Endodermal cell (in vitro differentiated cells): ENCODE results near the gene HEY2. TPM values are rescaled to one million over a fixed set of nuclear protein-coding genes. Genes with fewer than 3 reads are reported as not detected.

Source experiments
- DNase-seq: peaks from one replicate; pipeline ENCODE4 v3.0.0-alpha.2; 2017
- H3K27ac ChIP-seq: 2 replicates; pipeline ENCODE4 v1.5.1; 2013; ENCODE audit warnings: mild to moderate bottlenecking, low read depth, low read length, moderate library complexity
- H3K27me3 ChIP-seq: 2 replicates; pipeline ENCODE4 v1.6.1; 2013; ENCODE audit warnings: mild to moderate bottlenecking, low read length, moderate library complexity; ENCODE audit not compliant: insufficient read depth, control insufficient read depth, poor library complexity, severe bottlenecking
- H3K36me3 ChIP-seq: 2 replicates; pipeline ENCODE4 v1.7.0; 2013; ENCODE audit warnings: mild to moderate bottlenecking, low read length, moderate library complexity; ENCODE audit not compliant: control insufficient read depth, insufficient read depth
- H3K4me1 ChIP-seq: one replicate; pipeline ENCODE4 v1.7.0; 2013; ENCODE audit warnings: low read length; ENCODE audit not compliant: control insufficient read depth, insufficient read depth
- H3K4me3 ChIP-seq: 2 replicates; pipeline ENCODE4 v1.5.1; 2013; ENCODE audit warnings: mild to moderate bottlenecking, low read length, moderate library complexity
- H3K9ac ChIP-seq: 2 replicates; pipeline ENCODE4 v1.6.1; 2013; ENCODE audit warnings: mild to moderate bottlenecking, low read length, moderate library complexity; ENCODE audit not compliant: poor library complexity, severe bottlenecking; ENCODE audit errors: extremely low read depth
- H3K9me3 ChIP-seq: 2 replicates; pipeline ENCODE4 v1.6.1; 2013; ENCODE audit warnings: mild to moderate bottlenecking, low read length, moderate library complexity; ENCODE audit not compliant: control insufficient read depth
- H3K27ac Mint-ChIP-seq: 2 replicates; pipeline ENCODE4 v1.8.0; 2020; ENCODE audit warnings: mixed read lengths
- H3K27me3 Mint-ChIP-seq: 2 replicates; pipeline ENCODE4 v1.8.0; 2021; ENCODE audit warnings: mild to moderate bottlenecking, mixed read lengths; ENCODE audit not compliant: insufficient read depth
- H3K36me3 Mint-ChIP-seq: 2 replicates; pipeline ENCODE4 v1.8.0; 2020; ENCODE audit warnings: low read depth, mixed read lengths
- H3K4me1 Mint-ChIP-seq: 2 replicates; pipeline ENCODE4 v1.8.0; 2020; ENCODE audit warnings: mixed read lengths
- H3K4me3 Mint-ChIP-seq: 2 replicates; pipeline ENCODE4 v1.8.0; 2020; ENCODE audit warnings: mild to moderate bottlenecking, moderate library complexity, mixed read lengths
- H3K9me3 Mint-ChIP-seq: 2 replicates; pipeline ENCODE4 v1.8.0; 2020; ENCODE audit warnings: mild to moderate bottlenecking, mixed read lengths
- CTCF ChIP-seq: fragments of 200-600 bp; sonication (generic); conservative IDR thresholded peaks from 2 replicates; pipeline ENCODE4 v1.5.0; 2021; ENCODE audit warnings: antibody characterized with exemption, mild to moderate bottlenecking
- WGBS, 2 experiments: methylation state at CpG; one replicate each; pipeline versions ENCODE4 v1.1.5 to v1.1.7; 2013; ENCODE audit warnings: missing lambda C conversion rate in 2 of 2, mixed read lengths in 1 of 2; ENCODE audit not compliant: insufficient coverage in 1 of 2, insufficient read length in 1 of 2; 5-methylcytosine and 5-hydroxymethylcytosine counted together
- total RNA-seq, 2 donors: library from RNA; stranded (reverse); fragmentation: NEBNext Ultra II Directional in 1 of 2; extraction: Animal tissue kit (Norgen Biotek cat#: 25700) in 1 of 2; gene quantifications; 2 replicates in 1 of 2; 3 replicates in 1 of 2; pipeline ENCODE4 v1.2.1, GENCODE V29; 2021

Gene HEY2
- total RNA-seq, 2 donors from 2014 or later = 2.3 to 4.3 TPM

- H3K27ac ChIP-seq = no peak overlapping the region
- H3K36me3 ChIP-seq = no peaks in the 10 kb centered on the region
- Mint-ChIP-seq H3K27me3 (peaks cover 15% of the 10 kb centered on the region), H3K36me3 (peaks cover 6% of the 10 kb centered on the region), H3K27ac (no peak overlapping the region), H3K9me3 (no peaks in the 10 kb centered on the region), H3K4me3 (no peak overlapping the region), H3K4me1 (peaks cover 26% of the 10 kb centered on the region)
- peak; percentile 77 for TF ChIP-seq CTCF
- WGBS, 2 experiments = 20 to 50% methylated on average over 1 to 5 of the region's 5 CpGs
- peaks cover 29% of the 10 kb centered on the region for H3K27me3 ChIP-seq
- no peak overlapping the region for H3K4me3 ChIP-seq
- no peak for DNase-seq
- H3K9ac ChIP-seq = no peak overlapping the region
- no peaks in the 10 kb centered on the region for H3K9me3 ChIP-seq
- no peaks in the 10 kb centered on the region for H3K4me1 ChIP-seq
Measured at GRCh38 chr6:125753218-125753936, 3.9 kb downstream of the HEY2 start.

GRCh38 chr6:125753937-125754259, 4.5 kb downstream of the HEY2 start:
- Histone ChIP-seq H3K9me3 (no peaks in the 10 kb centered on the region), H3K4me1 (no peaks in the 10 kb centered on the region), H3K27ac (no peak overlapping the region), H3K9ac (no peak overlapping the region), H3K36me3 (no peaks in the 10 kb centered on the region), H3K27me3 (peaks cover 24% of the 10 kb centered on the region), H3K4me3 (no peak overlapping the region)
- peaks cover 26% of the 10 kb centered on the region for H3K4me1 Mint-ChIP-seq
- no peak for DNase-seq
- H3K27me3 Mint-ChIP-seq = peaks cover 11% of the 10 kb centered on the region
- H3K4me3 Mint-ChIP-seq = no peak overlapping the region
- no peaks in the 10 kb centered on the region for H3K9me3 Mint-ChIP-seq
- peaks cover 7% of the 10 kb centered on the region for H3K36me3 Mint-ChIP-seq
- no peak overlapping the region for H3K27ac Mint-ChIP-seq
- peak; percentile 6 for TF ChIP-seq CTCF

GRCh38 chr6:125754566-125754965, 5.1 kb downstream of the HEY2 start:
- Mint-ChIP-seq H3K4me3 (no peak overlapping the region), H3K36me3 (peaks cover 13% of the 10 kb centered on the region), H3K27me3 (peaks cover 11% of the 10 kb centered on the region), H3K9me3 (no peaks in the 10 kb centered on the region), H3K27ac (no peak overlapping the region), H3K4me1 (peaks cover 29% of the 10 kb centered on the region)
- no peak for TF ChIP-seq CTCF
- Histone ChIP-seq H3K36me3 (no peaks in the 10 kb centered on the region), H3K9me3 (no peaks in the 10 kb centered on the region), H3K27me3 (peaks cover 21% of the 10 kb centered on the region), H3K4me3 (no peak overlapping the region), H3K27ac (no peak overlapping the region), H3K4me1 (no peaks in the 10 kb centered on the region), H3K9ac (no peak overlapping the region)
- WGBS, 2 experiments = 60 to 66% methylated on average over 1 to 2 of the region's 2 CpGs
- DNase-seq = no peak
